ENCODE results near the gene MTF2. TPM values are rescaled to one million over a fixed set of nuclear protein-coding genes. Genes with fewer than 3 reads are reported as not detected.

The MTF2 gene
- total and polyA plus RNA-seq, 9 of the 15 experiments (the other 6 are each of a cell fraction or from before 2014, with no cell fraction given), result 29.3 to 124 (median 57.7) TPM

- TF ChIP-seq ZNF224 (CRISPR knock-in tag; IDR thresholded peaks at IDR 0.05) (no peak), ATF2 (CRISPR knock-in tag; IDR thresholded peaks at IDR 0.05) (no peak), PHB2 (IDR thresholded peaks at IDR 0.05; ENCODE audit: low read depth) (no peak), SP1 (CRISPR knock-in tag; IDR thresholded peaks at IDR 0.05) (peak; percentile 87), ZNF609 (CRISPR knock-in tag; IDR thresholded peaks at IDR 0.05; ENCODE audit: borderline replicate concordance) (no peak), HMG20B (CRISPR knock-in tag; IDR thresholded peaks at IDR 0.05) (no peak), MAFK (IDR thresholded peaks at IDR 0.05; ENCODE audit: low read length) (no peak), MCM7 (IDR thresholded peaks at IDR 0.05) (no peak), CEBPG (CRISPR knock-in tag; IDR thresholded peaks at IDR 0.05) (peak; percentile 88), CEBPG (tag; conservative IDR thresholded peaks at IDR 0.05 in 1 of 2, IDR thresholded peaks at IDR 0.05 in 1 of 2) (peak; percentile 47 to 87; a peak in 3 of 4 replicates), ZNF121 (CRISPR knock-in tag; conservative IDR thresholded peaks at IDR 0.05) (no peak), RBM15 (IDR thresholded peaks at IDR 0.05; ENCODE audit: insufficient read depth, low read length) (no peak), SRSF9 (IDR thresholded peaks at IDR 0.05; ENCODE audit: borderline replicate concordance, low read depth, low read length) (no peak), RUNX1 (IDR thresholded peaks at IDR 0.05; ENCODE audit: low read depth) (no peak), JUNB (CRISPR knock-in tag; conservative IDR thresholded peaks at IDR 0.05) (no peak)
- TF ChIP-seq, protein P1, sequence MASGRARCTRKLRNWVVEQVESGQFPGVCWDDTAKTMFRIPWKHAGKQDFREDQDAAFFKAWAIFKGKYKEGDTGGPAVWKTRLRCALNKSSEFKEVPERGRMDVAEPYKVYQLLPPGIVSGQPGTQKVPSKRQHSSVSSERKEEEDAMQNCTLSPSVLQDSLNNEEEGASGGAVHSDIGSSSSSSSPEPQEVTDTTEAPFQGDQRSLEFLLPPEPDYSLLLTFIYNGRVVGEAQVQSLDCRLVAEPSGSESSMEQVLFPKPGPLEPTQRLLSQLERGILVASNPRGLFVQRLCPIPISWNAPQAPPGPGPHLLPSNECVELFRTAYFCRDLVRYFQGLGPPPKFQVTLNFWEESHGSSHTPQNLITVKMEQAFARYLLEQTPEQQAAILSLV (tag; IDR thresholded peaks at IDR 0.05), result no peak
- TF ChIP-seq, protein P2, sequence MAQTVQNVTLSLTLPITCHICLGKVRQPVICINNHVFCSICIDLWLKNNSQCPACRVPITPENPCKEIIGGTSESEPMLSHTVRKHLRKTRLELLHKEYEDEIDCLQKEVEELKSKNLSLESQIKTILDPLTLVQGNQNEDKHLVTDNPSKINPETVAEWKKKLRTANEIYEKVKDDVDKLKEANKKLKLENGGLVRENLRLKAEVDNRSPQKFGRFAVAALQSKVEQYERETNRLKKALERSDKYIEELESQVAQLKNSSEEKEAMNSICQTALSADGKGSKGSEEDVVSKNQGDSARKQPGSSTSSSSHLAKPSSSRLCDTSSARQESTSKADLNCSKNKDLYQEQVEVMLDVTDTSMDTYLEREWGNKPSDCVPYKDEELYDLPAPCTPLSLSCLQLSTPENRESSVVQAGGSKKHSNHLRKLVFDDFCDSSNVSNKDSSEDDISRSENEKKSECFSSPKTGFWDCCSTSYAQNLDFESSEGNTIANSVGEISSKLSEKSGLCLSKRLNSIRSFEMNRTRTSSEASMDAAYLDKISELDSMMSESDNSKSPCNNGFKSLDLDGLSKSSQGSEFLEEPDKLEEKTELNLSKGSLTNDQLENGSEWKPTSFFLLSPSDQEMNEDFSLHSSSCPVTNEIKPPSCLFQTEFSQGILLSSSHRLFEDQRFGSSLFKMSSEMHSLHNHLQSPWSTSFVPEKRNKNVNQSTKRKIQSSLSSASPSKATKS (CRISPR knock-in tag; IDR thresholded peaks at IDR 0.05), result no peak
Measured at GRCh38 chr1:93179886-93180722, 101.0 kb downstream of the MTF2 start, which contains the start of gene TMED5 (continued).

Data from K562 (cell line).